ENCODE results near the gene TMEM263. TPM values are rescaled to one million over a fixed set of nuclear protein-coding genes. Genes with fewer than 3 reads are reported as not detected.

TMEM263 gene
- total and polyA plus RNA-seq, 2 of the 13 experiments (the other 11 are each of a cell fraction or from before 2014, with no cell fraction given) = 25.9 to 58.6 TPM

DNA sequence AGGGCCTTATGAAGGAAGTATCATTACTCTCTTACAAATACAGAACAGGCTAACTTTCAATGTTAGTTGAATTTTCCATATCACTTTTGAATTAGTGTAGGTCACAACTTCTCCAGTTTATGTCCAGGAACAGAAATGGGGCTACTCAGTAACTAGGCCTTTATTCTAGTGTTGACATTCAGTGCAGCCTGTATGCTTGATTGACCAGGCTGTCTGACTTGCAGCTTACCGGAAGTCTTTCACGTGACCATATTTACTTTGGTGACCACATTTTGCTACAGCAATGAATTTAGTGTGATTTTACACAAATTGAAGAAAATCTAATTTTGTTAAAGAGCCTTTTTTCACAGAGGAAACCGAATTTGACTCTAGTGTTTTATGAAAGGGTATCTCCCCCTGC lies 18.8 kb downstream of the TMEM263 start (continued):
- TF ChIP-seq CREB1 (IDR thresholded peaks at IDR 0.05) (no peak), CREB1 (CRISPR knock-in tag; IDR thresholded peaks at IDR 0.05) (peak; percentile 29; the same call in 1 of the 2 replicates), ZNF543 (CRISPR knock-in tag; IDR thresholded peaks at IDR 0.05) (no peak), JARID2 (CRISPR knock-in tag; IDR thresholded peaks at IDR 0.05; ENCODE audit: insufficient replicate concordance) (no peak), HOXA5 (CRISPR knock-in tag; IDR thresholded peaks at IDR 0.05) (0 out of 2 replicates have a peak, but pooled peaks have one; percentile 42), ZNF205 (CRISPR knock-in tag; IDR thresholded peaks at IDR 0.05) (no peak), KLF15 (CRISPR knock-in tag; IDR thresholded peaks at IDR 0.05; ENCODE audit: borderline replicate concordance) (no peak), ZFY (CRISPR knock-in tag; IDR thresholded peaks at IDR 0.05) (peak; percentile 62), ZNF616 (CRISPR knock-in tag; IDR thresholded peaks at IDR 0.05; ENCODE audit: low read depth) (no peak), AGO2 (optimal IDR thresholded peaks at IDR 0.05; ENCODE audit: low read depth, low read length) (no peak), ZNF136 (CRISPR knock-in tag; IDR thresholded peaks at IDR 0.05; ENCODE audit: low read depth) (no peak), RBM39 (IDR thresholded peaks at IDR 0.05; ENCODE audit: low read depth, low read length, poor library complexity, severe bottlenecking) (no peak), ZNF441 (CRISPR knock-in tag; IDR thresholded peaks at IDR 0.05; ENCODE audit: borderline replicate concordance) (no peak), ZNF570 (CRISPR knock-in tag; IDR thresholded peaks at IDR 0.05; ENCODE audit: borderline replicate concordance) (no peak), ZNF264 (CRISPR knock-in tag; IDR thresholded peaks at IDR 0.05) (0 out of 2 replicates have a peak, but pooled peaks have one; percentile 20), NFKBIZ (CRISPR knock-in tag; IDR thresholded peaks at IDR 0.05) (0 out of 2 replicates have a peak, but pooled peaks have one; percentile 24), ELF3 (CRISPR knock-in tag; IDR thresholded peaks at IDR 0.05) (0 out of 2 replicates have a peak, but pooled peaks have one; percentile 38), KMT2B (CRISPR knock-in tag; IDR thresholded peaks at IDR 0.05) (no peak)
- TF ChIP-seq, protein P1, sequence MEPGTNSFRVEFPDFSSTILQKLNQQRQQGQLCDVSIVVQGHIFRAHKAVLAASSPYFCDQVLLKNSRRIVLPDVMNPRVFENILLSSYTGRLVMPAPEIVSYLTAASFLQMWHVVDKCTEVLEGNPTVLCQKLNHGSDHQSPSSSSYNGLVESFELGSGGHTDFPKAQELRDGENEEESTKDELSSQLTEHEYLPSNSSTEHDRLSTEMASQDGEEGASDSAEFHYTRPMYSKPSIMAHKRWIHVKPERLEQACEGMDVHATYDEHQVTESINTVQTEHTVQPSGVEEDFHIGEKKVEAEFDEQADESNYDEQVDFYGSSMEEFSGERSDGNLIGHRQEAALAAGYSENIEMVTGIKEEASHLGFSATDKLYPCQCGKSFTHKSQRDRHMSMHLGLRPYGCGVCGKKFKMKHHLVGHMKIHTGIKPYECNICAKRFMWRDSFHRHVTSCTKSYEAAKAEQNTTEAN (CRISPR knock-in tag; conservative IDR thresholded peaks at IDR 0.05) = 0 out of 2 replicates have a peak, but pooled peaks have one; percentile 26
- TF ChIP-seq, protein P2, sequence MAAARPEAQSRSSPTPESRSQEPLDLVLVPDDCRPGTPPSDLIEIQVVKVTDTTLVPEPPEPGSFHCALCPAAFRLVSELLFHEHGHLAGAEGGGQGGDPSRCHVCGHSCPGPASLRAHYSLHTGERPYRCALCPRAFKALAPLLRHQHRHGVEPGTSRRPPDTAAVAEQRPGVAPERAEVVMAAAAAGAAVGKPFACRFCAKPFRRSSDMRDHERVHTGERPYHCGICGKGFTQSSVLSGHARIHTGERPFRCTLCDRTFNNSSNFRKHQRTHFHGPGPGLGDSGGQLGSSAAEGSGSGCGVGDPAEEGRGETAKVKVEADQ (CRISPR knock-in tag; IDR thresholded peaks at IDR 0.05; ENCODE audit: borderline replicate concordance) = no peak
- TF ChIP-seq, protein P3, sequence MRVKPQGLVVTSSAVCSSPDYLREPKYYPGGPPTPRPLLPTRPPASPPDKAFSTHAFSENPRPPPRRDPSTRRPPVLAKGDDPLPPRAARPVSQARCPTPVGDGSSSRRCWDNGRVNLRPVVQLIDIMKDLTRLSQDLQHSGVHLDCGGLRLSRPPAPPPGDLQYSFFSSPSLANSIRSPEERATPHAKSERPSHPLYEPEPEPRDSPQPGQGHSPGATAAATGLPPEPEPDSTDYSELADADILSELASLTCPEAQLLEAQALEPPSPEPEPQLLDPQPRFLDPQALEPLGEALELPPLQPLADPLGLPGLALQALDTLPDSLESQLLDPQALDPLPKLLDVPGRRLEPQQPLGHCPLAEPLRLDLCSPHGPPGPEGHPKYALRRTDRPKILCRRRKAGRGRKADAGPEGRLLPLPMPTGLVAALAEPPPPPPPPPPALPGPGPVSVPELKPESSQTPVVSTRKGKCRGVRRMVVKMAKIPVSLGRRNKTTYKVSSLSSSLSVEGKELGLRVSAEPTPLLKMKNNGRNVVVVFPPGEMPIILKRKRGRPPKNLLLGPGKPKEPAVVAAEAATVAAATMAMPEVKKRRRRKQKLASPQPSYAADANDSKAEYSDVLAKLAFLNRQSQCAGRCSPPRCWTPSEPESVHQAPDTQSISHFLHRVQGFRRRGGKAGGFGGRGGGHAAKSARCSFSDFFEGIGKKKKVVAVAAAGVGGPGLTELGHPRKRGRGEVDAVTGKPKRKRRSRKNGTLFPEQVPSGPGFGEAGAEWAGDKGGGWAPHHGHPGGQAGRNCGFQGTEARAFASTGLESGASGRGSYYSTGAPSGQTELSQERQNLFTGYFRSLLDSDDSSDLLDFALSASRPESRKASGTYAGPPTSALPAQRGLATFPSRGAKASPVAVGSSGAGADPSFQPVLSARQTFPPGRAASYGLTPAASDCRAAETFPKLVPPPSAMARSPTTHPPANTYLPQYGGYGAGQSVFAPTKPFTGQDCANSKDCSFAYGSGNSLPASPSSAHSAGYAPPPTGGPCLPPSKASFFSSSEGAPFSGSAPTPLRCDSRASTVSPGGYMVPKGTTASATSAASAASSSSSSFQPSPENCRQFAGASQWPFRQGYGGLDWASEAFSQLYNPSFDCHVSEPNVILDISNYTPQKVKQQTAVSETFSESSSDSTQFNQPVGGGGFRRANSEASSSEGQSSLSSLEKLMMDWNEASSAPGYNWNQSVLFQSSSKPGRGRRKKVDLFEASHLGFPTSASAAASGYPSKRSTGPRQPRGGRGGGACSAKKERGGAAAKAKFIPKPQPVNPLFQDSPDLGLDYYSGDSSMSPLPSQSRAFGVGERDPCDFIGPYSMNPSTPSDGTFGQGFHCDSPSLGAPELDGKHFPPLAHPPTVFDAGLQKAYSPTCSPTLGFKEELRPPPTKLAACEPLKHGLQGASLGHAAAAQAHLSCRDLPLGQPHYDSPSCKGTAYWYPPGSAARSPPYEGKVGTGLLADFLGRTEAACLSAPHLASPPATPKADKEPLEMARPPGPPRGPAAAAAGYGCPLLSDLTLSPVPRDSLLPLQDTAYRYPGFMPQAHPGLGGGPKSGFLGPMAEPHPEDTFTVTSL (CRISPR knock-in tag; IDR thresholded peaks at IDR 0.05; ENCODE audit: borderline replicate concordance) = 0 out of 2 replicates have a peak, but pooled peaks have one; percentile 28
- TF ChIP-seq, protein P4, sequence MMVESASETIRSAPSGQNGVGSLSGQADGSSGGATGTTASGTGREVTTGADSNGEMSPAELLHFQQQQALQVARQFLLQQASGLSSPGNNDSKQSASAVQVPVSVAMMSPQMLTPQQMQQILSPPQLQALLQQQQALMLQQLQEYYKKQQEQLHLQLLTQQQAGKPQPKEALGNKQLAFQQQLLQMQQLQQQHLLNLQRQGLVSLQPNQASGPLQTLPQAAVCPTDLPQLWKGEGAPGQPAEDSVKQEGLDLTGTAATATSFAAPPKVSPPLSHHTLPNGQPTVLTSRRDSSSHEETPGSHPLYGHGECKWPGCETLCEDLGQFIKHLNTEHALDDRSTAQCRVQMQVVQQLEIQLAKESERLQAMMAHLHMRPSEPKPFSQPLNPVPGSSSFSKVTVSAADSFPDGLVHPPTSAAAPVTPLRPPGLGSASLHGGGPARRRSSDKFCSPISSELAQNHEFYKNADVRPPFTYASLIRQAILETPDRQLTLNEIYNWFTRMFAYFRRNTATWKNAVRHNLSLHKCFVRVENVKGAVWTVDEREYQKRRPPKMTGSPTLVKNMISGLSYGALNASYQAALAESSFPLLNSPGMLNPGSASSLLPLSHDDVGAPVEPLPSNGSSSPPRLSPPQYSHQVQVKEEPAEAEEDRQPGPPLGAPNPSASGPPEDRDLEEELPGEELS (CRISPR knock-in tag; IDR thresholded peaks at IDR 0.05) = peak; percentile 57
